Lung microvascular endothelial cell (primary cell): Measurements from ENCODE around the gene KCNK2. TPM values are rescaled to one million over a fixed set of nuclear protein-coding genes. Genes with fewer than 3 reads are reported as not detected.
"Not testable (repeated sequence)": the region's sequence is repeated elsewhere in the genome, so short reads cannot be mapped to it uniquely, and the experiment has no call there.

Experiments used
- DNase-seq, 2 donors: peaks; one replicate each; pipeline versions ENCODE4 v3.0.0 to v3.0.0-alpha.2; 2010; ENCODE audit warnings: low read depth in 2 of 2
- total RNA-seq: library from RNA; depleted of rRNA; stranded (reverse); fragments of >200 nt; gene quantifications from 2 replicates; pipeline ENCODE4 v1.2.1, GENCODE V29; 2014

KCNK2 gene
- total RNA-seq, 1 donor from 2014 or later: not detected

DNA sequence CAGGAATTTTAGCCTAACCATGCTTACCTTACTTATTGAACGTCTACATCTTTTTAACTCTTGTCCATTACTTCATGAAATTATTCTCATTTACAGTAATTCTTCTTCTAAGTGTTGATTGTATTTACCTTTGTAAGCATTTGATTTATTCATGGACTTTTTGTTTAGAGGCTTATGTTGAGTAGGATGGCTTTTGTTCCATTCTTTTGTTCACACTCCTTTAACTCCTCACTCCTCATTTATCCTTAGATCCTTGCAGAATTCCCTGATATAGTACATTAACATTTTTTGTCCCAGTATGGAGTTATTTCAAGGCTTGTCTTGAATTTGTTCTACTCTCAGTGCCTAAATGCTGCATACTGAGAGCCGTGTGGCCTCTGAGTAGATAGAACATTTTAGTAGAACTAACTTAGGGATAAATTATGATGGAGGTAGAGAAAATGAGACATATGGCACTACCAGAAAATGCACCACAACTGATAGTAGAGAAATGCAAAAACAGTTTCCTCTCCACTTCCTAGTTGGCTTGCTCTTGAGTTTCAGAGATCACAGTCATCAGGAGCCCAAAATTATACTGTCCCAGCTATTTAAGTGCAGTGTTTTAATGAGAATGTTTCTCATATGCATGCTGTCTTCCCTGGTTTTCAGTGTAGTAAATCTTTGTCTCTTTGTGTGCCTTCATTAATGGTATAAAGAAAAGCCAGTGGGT, 69.5 kb downstream of the KCNK2 start:
- DNase-seq: no peak

DNA sequence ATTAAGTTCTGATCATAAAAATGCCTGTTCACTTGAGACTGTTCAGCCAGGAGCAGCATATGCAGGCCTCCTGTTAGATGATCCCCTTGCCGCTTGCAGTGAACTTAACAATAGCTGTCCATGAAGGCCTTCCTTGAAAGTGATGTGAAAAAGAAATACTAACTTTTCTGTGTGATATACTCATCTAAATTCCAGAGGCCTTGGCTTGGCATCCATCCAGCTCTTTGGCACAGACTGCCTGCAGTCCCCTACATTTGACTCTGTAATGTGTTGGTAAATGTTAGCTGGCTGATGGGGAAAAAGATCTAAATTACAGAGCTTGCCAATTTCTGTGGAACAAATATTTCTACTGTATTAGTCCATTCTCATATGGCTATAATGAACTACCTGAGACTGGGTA, 73.7 kb downstream of the KCNK2 start:
- no peak for DNase-seq

DNA sequence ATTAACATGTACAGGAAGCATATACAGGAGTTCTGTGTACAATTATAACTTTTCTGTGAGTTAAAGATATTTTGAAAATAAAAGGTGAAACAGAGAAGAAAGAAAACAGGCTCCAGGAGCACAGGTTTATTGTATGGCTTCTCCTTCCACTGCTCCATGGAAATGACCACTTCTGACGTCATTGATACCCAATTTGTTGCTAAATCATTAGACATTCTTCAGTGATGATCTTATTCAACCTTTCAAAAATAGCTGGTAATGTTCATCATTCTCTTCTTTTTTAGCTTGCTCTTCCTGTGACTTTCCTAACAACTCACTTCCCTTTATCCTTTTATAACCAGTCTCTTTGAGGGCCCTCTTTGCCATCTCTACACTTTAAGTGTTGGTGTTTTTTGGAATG, 77.8 kb downstream of the KCNK2 start:
- no peak for DNase-seq

DNA sequence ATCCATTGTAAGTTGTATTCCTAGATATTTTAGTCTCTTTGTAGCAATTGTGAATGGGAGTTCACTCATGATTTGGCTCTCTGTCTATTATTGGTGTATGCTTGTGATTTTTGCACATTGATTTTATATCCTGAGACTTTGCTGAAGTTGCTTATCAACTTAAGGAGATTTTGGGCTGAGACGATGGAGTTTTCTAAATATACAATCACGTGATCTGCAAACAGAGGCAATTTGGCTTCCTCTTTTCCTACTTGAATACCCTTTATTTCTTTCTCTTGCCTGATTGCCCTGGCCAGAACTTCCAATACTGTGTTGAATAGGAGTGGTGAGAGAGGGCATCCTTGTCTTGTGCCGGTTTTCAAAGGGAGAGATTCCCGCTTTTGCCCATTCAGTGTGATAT, 80.6 kb downstream of the KCNK2 start:
- not testable (repeated sequence) for DNase-seq

DNA sequence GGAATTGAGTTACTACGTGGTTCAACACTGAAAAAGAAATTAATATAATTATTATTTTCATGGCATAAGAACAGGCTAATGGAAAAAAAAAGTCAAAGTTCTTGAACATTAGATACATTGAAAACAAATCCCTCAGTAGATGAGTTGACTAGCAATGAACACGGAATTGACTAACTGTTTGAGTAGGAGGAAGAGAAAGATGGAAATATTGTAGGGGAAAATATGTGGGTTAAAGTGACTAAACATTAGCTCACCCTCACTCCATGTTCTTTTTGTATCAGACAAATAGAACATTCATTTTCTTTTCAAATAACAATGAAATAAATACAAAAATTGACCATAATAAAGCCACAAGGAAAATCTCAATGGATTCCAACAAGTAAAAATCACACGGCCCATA, 84.3 kb downstream of the KCNK2 start:
- no peak for DNase-seq

DNA sequence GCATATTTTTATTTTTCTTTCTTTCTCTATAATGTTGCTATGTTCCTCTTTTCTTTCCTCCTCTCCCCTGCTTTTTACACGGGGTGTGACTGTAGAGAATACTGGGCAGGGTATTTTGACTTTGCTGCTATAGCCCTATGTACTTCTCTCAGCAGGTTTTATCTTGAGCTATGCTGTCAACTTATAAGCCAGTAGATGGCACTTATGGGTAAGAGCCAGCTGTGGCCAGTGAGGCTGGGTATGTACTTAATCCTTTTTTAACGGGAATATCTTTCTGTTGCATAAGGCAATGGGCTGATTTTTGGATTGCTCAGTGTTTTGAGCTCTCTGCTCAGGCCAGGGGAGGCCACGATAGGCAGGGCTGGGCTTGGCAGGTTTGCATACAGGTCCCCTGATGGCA, 99.0 kb downstream of the KCNK2 start:
- peak; percentile 40 to 58 for DNase-seq

DNA sequence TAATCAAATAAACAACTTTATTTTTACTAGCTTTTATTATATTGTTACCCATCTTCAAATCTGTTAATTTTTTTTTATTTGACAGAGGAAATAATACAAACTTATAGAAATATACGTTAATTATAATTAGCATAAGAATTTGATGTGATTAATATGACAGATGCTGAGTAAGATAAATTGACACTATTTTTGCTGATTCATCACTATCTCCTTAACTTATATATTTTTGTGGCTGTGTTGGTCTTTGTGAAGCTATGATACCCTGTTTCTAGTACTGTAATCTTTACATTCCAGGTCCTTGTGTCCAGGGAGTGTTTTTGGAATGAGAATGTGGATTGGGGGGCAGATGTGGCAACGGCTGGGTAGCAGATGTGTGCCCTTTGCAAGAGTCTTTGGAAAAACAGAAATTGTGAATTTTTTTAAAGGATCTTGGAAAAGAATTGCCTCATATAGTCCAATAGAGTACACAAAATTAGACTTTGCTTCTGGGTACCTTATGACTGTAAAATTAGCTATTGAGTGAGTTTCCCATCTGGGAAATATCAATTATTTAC, 102.6 kb downstream of the KCNK2 start:
- no peak for DNase-seq

DNA sequence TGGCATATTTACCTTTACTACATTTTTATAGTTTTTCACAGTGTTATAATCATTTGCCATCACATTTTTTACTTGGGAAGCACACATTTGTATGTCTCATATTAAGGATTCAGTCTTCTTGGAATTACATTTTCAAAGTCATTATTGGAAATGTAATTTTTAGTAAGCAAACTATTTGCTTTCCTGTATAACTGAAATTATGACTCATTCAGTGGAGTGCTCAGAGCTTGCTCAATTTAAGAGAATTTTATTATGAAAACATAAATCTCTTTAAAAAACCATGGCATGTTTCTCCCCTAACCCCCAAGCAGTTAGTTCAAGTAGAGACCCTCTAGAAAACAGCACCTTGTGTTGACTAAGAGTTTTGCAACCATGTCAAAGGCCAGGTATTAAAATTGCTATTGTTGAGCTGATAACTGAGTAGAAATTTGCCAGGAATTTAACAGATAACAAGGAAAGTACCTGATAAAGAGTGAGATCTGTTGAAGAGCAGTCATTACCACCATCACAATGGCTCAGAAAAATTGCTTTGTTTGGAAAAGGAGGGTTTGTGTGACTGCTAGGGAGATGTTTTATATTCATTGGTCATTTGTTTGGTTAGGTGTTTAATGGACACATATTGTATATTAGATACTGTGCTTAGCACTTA, 105.9 kb downstream of the KCNK2 start:
- no peak for DNase-seq

DNA sequence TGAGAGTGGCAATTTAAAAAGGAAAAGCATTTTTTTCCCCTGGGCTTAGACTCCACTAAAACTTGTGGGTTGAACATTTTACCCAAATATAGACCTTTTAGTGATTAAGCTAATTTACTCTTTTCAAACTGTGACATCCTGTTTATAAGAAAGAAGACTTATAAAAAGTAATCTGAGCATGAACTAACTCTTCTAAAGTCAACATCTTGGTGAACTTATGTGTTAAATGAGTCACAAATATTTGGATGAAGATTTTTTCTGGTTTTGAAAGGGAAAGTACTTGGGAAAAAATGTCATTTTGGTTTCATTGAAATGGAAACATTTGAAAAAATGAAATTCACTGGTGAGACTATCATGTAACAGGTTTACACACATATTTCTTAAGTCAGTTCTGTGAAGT, 109.8 kb downstream of the KCNK2 start:
- no peak for DNase-seq

DNA sequence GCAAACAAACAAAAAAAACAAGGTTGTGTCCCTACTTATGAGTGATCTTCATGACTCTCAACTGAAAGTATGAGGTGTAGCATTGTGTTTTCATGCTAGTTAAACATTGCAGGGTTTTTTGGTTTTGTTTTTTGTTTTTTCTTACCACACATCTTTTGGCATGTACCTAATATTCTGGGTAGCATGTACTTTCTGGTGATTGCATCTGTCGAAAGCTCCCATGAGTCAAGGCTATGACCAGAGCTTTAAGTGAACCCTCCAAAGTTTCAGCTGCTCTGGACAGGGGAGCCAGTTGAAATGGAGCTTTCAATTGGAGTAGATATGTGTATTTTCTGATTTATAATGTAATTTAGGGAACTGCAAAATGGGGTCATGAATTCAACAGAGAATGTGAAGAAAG, 115.5 kb downstream of the KCNK2 start:
- no peak for DNase-seq

DNA sequence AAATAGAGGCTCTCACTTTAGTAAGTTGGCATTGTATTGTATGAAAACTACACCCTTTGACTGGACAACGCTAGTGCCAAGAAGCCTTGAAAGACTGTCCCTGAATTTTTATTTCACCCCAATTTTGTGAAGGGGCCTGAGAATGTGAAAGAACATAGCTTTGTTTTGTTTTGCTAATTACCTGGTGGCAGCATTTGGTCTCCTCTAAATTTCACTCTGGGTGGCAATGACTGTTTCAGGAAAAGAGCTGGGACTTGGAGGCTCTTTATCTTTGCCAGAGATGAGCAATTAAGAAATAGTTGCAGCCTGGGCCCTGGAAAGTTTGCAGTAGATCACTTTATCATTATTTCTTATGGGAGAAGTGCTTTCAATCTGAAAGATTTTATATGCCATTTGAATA, 117.6 kb downstream of the KCNK2 start:
- no peak for DNase-seq

DNA sequence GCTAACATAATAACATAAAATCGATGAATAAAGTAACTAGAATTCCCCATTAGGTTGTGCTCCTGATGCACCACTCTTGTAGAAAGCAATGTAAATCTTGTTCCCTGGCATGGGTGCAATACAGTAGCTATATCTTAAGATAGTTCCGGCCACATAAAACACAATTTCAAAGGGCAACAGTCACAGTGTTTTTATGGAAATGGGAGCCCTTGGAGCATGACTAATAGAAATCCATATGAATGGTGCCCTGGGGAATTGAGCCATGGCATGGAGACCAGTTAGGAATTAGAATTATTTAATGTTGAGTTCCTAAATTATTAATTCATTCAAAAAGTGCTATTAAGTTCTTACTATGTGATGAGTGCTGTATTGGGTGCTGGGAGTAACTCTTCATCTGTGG, 118.7 kb downstream of the KCNK2 start:
- DNase-seq: no peak

DNA sequence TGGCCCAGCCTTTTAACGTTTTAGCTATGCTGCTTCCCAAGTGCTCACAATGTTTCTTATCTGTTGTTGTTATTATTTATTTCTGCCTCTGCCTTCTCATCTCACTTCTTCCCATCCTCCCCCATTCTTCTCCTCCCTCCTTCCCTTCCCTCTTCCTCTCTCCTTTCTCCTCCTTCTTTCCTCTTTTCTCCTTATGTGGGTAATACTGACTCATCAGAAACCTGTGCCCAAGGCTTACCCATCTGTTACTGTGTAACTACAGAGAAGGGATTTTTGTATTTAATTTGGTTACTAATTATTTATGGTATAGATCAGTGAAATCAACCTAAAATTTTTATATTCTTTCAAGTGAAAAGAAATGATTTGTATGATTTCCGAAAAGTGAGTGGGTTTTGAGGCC, 120.3 kb downstream of the KCNK2 start:
- DNase-seq: no peak

DNA sequence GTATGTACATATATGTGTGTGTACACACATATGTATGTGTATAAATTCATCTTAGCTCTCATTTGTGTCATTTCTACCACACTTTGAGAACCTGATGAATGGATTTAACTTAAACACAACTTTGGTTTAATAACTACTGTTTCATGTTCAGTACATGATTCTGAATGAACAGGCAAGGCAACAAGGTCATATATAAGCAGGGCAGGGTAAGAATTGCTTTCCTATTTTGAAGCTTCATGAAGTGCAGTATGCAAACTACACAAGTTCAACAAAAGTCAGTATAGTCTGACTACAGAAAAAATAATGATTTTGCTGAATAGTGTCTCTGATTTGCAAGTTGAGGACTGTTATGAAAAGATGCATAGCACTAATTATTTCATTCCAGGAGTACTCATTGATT, 127.6 kb downstream of the KCNK2 start:
- DNase-seq: no peak

DNA sequence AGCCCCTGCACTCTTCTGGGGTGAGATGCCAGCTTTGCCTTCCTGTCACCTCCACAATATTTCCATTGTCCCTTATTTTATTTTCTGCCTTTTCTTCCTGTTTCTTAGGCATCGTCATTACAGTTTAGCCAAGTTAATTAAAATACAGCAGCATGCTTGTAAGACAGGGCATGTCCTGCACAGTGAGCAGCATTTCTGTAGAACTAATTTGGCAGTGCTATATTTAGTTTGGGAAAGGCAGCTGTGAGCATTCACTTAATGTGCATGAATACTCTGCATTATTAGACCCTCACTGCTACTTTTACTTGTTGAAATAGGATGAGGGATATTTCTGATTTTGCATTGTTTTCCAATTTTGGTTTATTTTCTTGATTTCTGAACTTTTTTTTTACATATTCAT, 133.3 kb downstream of the KCNK2 start:
- no peak for DNase-seq

DNA sequence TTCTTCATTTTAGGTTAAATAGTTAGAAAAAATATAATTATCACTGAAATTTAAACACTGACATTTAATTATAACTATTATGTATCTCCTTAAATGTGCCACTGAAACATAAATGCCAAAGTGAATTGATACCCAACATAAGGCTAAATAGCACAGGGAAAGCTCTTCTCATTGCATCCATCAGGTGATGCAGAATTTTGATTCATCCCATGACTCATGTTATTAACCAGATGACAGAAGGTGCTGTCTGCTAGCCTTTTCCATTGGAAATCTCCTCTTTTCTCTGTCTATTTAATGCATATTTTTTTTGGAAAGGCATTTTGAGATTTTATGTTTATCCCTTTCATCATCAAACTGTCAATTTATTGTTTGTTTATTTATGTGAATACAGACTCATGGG, 136.8 kb downstream of the KCNK2 start:
- DNase-seq: no peak

DNA sequence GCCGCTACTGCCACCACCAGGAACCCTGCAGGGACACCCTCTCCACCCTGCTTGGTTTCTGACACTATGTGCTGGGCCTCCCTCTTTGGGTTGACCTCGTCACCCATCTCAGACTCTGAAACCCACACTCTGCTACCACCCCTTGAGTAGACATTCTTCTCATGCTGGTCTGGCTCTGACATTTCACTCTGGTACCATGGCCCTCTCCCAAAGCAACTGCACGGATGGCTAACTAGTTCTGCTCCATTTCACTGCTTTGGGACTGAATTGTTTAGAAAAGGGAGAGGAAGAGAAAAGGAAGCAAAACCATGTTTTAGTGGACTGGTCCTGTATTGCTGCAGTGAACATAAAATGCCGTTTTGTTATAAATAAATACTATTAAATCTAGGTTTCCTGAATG, 137.8 kb downstream of the KCNK2 start:
- no peak for DNase-seq

DNA sequence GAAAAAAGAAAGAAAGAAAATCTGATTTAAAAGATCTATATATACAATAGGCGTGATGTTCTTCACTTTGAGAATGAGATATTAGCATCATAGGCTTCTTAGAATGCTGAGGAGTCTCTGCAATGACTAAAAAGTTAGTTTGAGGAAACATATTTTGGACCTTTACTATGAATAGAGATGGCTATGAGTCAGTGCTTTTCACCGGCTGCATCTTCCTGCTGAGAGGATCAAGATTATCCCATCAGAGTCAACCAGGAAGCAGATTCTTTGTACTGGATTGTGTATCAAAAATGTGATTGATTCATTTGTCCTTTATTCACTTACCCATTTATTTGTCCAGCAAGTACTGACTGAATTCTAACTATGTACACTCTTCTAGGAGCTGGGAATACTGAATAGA, 144.2 kb downstream of the KCNK2 start:
- peak in 1 of 2 donors; percentile 2 for DNase-seq

DNA sequence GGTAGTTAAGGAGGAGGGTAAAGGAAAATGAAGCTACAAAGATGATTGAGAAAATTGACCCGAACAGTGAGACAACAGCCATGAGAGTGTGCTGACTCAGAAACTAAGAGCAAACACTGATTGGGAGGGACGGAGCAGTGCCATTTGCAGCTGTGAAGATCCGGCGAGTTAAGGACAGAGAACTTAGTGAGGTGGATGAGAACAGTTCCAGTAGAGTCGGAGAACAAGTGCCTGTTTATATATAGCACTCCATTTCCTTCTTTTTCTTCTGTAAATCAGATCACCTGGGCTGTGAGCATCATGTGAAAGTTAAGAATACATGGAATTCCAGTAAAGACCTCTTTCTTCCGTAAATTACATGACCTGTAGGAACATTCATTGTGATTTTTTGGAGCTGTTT, 145.7 kb downstream of the KCNK2 start:
- no peak for DNase-seq

DNA sequence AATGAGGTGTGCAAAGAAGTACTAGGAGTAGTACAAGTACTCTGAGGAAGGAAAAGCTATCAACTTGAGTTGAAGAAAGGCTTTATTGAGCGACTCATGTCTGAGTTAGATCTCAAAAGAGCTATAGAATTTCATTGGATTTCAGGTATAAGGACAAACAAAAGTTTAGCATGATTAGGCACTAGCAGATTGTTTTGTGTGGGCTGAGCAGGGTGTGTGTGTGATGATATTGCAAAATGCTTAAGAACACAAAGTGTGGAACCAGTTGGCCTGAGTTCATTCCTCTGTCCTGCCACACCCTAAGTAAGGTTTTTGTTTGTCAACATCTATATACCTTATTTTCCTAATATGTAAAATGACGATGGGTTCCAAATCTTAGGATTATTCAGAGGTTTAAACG, 158.9 kb downstream of the KCNK2 start:
- DNase-seq: no peak

DNA sequence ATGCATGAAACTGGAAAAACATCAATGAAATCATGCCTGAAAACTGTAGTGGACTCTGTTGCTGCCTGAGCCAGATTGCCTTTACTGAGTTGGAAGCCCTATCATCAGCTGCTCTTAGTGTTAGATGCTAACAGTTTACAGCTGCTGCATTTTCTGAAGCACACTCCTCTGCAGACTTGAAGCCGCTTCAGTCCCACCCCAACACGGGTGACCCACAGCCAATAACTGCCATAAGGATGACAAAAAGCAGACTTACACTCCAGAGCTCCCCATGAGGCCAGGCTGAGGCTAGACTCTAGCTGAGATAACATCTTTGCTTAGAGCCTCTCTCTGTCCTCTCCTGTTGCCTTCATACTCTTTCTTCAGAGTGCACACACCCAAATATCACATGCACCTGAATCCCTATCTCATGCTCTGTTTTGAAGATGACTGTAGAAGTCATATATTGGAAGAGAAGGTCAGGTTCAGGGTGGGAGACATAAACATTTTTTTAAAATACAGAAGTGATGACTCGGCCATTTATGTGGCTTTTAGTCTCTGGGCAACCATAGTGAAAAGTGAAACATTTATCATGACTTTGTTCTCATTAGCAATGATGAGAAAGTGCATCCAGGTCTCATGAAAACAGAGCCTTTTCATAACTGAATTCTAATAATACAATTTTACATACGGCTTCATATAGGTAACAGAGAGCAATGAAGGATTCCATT, 161.0 kb downstream of the KCNK2 start:
- DNase-seq: no peak

DNA sequence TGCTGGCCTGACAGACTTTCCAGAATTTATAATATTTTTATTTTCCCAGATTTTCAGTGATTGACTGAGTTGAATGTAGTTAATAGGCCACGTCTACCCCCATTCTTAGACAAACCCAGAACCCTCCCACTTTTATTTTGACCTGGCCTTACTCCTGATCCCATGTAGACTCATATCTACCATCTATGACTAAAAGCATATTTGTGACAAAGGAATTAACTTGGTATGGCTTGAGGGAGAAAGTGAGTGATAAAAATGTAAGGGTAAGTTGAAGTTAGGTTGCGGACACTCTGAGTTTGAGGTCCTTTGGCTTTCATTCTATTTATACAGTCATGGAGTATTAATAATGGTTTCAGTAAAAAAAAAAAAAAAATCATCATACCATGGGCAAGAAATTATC, 168.4 kb downstream of the KCNK2 start:
- no peak for DNase-seq

DNA sequence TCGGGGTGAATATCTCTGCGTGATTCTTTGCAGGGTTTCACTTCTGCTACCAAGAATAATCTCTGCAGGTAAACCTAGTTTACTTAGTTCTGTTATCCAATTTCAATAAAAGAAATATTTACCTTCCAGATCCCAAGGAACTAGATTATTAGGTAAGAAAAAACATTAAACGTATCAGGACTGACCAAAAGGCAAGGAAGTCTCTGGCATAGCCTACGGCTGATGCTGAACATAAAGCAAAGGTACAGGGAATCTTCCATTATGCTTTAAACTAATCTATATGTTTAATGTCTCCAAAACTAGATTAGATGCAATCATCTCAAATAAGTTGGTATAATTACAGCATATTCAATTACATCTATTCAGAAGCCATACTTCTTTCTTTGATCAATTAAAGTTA, 168.9 kb downstream of the KCNK2 start:
- DNase-seq: no peak
